HG02885 (cell line): ENCODE measurements around the gene AGAP3.

Experiments used
- ATAC-seq: cut with Tn5 transposase; IDR thresholded peaks from one replicate; pipeline ENCODE4 v1.9.1; 2021; ENCODE audit warnings: mild to moderate bottlenecking; ENCODE audit not compliant: unreplicated experiment, poor library complexity

Gene AGAP3

GRCh38 chr7:151104411-151105235, 18.3 kb downstream of the AGAP3 start:
- no peak for ATAC-seq

GRCh38 chr7:151107882-151108281, 21.6 kb downstream of the AGAP3 start:
- no peak for ATAC-seq

- no peak for ATAC-seq
These were observed 23.1 kb downstream of the AGAP3 start for GRCh38 chr7:151109094-151110048.

GRCh38 chr7:151110236-151110940, 24.1 kb downstream of the AGAP3 start:
- ATAC-seq, result no peak

- peak; percentile 80 for ATAC-seq
These were observed 24.8 kb downstream of the AGAP3 start for GRCh38 chr7:151110941-151111645.

GRCh38 chr7:151113344-151114150, 27.3 kb downstream of the AGAP3 start:
- ATAC-seq, result no peak

- ATAC-seq, result peak; percentile 30
These were observed 28.1 kb downstream of the AGAP3 start for GRCh38 chr7:151114151-151115090.

- ATAC-seq, result peak; percentile 48
These were observed 29.0 kb downstream of the AGAP3 start for GRCh38 chr7:151115121-151115835.

GRCh38 chr7:151115836-151116418, 29.7 kb downstream of the AGAP3 start:
- no peak for ATAC-seq

GRCh38 chr7:151116603-151117440, 30.5 kb downstream of the AGAP3 start:
- ATAC-seq, result no peak

GRCh38 chr7:151117565-151117964, 31.3 kb downstream of the AGAP3 start:
- ATAC-seq, result no peak

GRCh38 chr7:151118108-151119054, 32.1 kb downstream of the AGAP3 start:
- no peak for ATAC-seq

GRCh38 chr7:151119055-151119415, 32.8 kb downstream of the AGAP3 start:
- ATAC-seq, result no peak

- ATAC-seq, result no peak
These were observed 33.6 kb downstream of the AGAP3 start for GRCh38 chr7:151119902-151120301.

GRCh38 chr7:151120896-151121295, 34.6 kb downstream of the AGAP3 start:
- ATAC-seq, result no peak
